GM12878 (cell line): ENCODE data around the gene SERPINE3.

Experiments used
- CTCF ChIP-seq, 3 experiments: IDR thresholded peaks in 2 of 3; conservative IDR thresholded peaks in 1 of 3; 2 replicates each; pipeline ENCODE4 v1.5.1; 2011; ENCODE audit warnings: low read depth in 3 of 3, low read length in 3 of 3, mild to moderate bottlenecking in 3 of 3, control low read depth in 2 of 3, moderate library complexity in 2 of 3, inconsistent platforms in 1 of 3, mixed read lengths in 1 of 3; ENCODE audit not compliant: control insufficient read depth in 2 of 3, insufficient read depth in 1 of 3; ENCODE audit errors: extremely low read depth in 1 of 3
- EZH2 ChIP-seq: IDR thresholded peaks from 2 replicates; pipeline ENCODE4 v1.6.1; 2012; ENCODE audit warnings: low read depth, mild to moderate bottlenecking, control low read depth, inconsistent platforms, low read length, borderline replicate concordance; ENCODE audit not compliant: control insufficient read depth
- POLR2AphosphoS5 ChIP-seq: IDR thresholded peaks from 2 replicates; pipeline ENCODE4 v1.6.1; 2011; ENCODE audit warnings: mild to moderate bottlenecking, low read length, inconsistent platforms
- SRF ChIP-seq, 2 experiments: IDR thresholded peaks; 2 replicates each; pipeline ENCODE4 v1.6.1; 2011; ENCODE audit warnings: low read depth in 2 of 2, low read length in 2 of 2, mild to moderate bottlenecking in 1 of 2, moderate library complexity in 1 of 2

GRCh38 chr13:51339354-51339753 is at the start of gene SERPINE3:
- TF ChIP-seq CTCF (IDR thresholded peaks at IDR 0.05 in 2 of 3, conservative IDR thresholded peaks at IDR 0.05 in 1 of 3; ENCODE audit: control insufficient read depth in 2 of 3, extremely low read depth in 1 of 3, insufficient read depth in 1 of 3, low read depth in 3 of 3, low read length in 3 of 3) (no peak), EZH2 (no peak), POLR2AphosphoS5 (no peak), SRF (IDR thresholded peaks at IDR 0.05; ENCODE audit: low read depth in 2 of 2, low read length in 2 of 2) (no peak)
